Bone marrow (tissue), 2 donors: ENCODE measurements around the gene RAPGEF5.
"Not testable (repeated sequence)": the region's sequence is repeated elsewhere in the genome, so short reads cannot be mapped to it uniquely, and the experiment has no call there.

ENCODE experiments used
- DNase-seq, 2 donors: peaks; one replicate each; lab custom pipeline; 2025; lab: John Stamatoyannopoulos, UW

RAPGEF5 gene

GRCh38 chr7:22120391-22121053, 236.4 kb downstream of the RAPGEF5 start:
- DNase-seq = no peak

- no peak for DNase-seq
These were observed 239.7 kb downstream of the RAPGEF5 start for GRCh38 chr7:22117222-22117621.

- no peak for DNase-seq
These were observed 240.4 kb downstream of the RAPGEF5 start for GRCh38 chr7:22116451-22117030.

- no peak for DNase-seq
These were observed 241.3 kb downstream of the RAPGEF5 start for GRCh38 chr7:22115689-22116088.

- DNase-seq = no peak
These were observed 242.4 kb downstream of the RAPGEF5 start for GRCh38 chr7:22114440-22114981.

GRCh38 chr7:22113041-22113440, 243.9 kb downstream of the RAPGEF5 start:
- DNase-seq = no peak

- no peak for DNase-seq
These were observed 245.3 kb downstream of the RAPGEF5 start for GRCh38 chr7:22111661-22112060.

GRCh38 chr7:22110881-22111280, 246.1 kb downstream of the RAPGEF5 start:
- no peak for DNase-seq

GRCh38 chr7:22110227-22110839, 246.6 kb downstream of the RAPGEF5 start:
- peak in 1 of 2 donors; percentile 69 for DNase-seq

- no peak for DNase-seq
These were observed 247.2 kb downstream of the RAPGEF5 start for GRCh38 chr7:22109761-22110160.

- no peak for DNase-seq
These were observed 248.7 kb downstream of the RAPGEF5 start for GRCh38 chr7:22108151-22108845.

- no peak for DNase-seq
These were observed 251.4 kb downstream of the RAPGEF5 start for GRCh38 chr7:22105550-22105949.

- no peak for DNase-seq
These were observed 262.3 kb downstream of the RAPGEF5 start for GRCh38 chr7:22094413-22095342.

GRCh38 chr7:22093936-22094335, 263.0 kb downstream of the RAPGEF5 start:
- no peak for DNase-seq

- no peak for DNase-seq
These were observed 264.0 kb downstream of the RAPGEF5 start for GRCh38 chr7:22093001-22093400.

GRCh38 chr7:22090958-22091525, 265.9 kb downstream of the RAPGEF5 start:
- not testable (repeated sequence) for DNase-seq

- DNase-seq = no peak
These were observed 266.4 kb downstream of the RAPGEF5 start for GRCh38 chr7:22090512-22090911.

GRCh38 chr7:22090107-22090506, 266.8 kb downstream of the RAPGEF5 start:
- no peak for DNase-seq

GRCh38 chr7:22088827-22089226, 268.1 kb downstream of the RAPGEF5 start:
- no peak for DNase-seq

- DNase-seq = no peak
These were observed 269.1 kb downstream of the RAPGEF5 start for GRCh38 chr7:22087861-22088260.

- no peak for DNase-seq
These were observed 273.2 kb downstream of the RAPGEF5 start for GRCh38 chr7:22083704-22084240.
